ENCODE measurements around the gene STK17A.

The STK17A gene

GRCh38 chr7:43588477-43589132 lies 5.7 kb downstream of the STK17A start:
- DNase-seq (ENCODE audit: low read depth, low spot score) = no peak
- no peak for TF ChIP-seq CTCF (IDR thresholded peaks at IDR 0.05; ENCODE audit: low read depth, low read length)
- no peak overlapping the region for H3K4me3 ChIP-seq (ENCODE audit: low read depth, low read length)
- in situ Hi-C loops (cut with HindIII; ENCODE audit: low sequenced_read_pairs) = no loop called here

- no peak overlapping the region for H3K4me3 ChIP-seq (ENCODE audit: low read depth, low read length)
- DNase-seq (ENCODE audit: low read depth, low spot score) = no peak
Measured at GRCh38 chr7:43589133-43589478, 6.2 kb downstream of the STK17A start.

GRCh38 chr7:43589728-43590127 lies 6.8 kb downstream of the STK17A start:
- no peak for TF ChIP-seq CTCF (IDR thresholded peaks at IDR 0.05; ENCODE audit: low read depth, low read length)
- H3K4me3 ChIP-seq (ENCODE audit: low read depth, low read length) = no peak overlapping the region
- in situ Hi-C loops (cut with HindIII; ENCODE audit: low sequenced_read_pairs) = no loop called here
- DNase-seq (ENCODE audit: low read depth, low spot score) = no peak

More at GRCh38 chr7:43589133-43589478, 6.2 kb downstream of the STK17A start:
- TF ChIP-seq CTCF (IDR thresholded peaks at IDR 0.05; ENCODE audit: low read depth, low read length) = no peak
- in situ Hi-C loops (cut with HindIII; ENCODE audit: low sequenced_read_pairs) = no loop called here

DNA sequence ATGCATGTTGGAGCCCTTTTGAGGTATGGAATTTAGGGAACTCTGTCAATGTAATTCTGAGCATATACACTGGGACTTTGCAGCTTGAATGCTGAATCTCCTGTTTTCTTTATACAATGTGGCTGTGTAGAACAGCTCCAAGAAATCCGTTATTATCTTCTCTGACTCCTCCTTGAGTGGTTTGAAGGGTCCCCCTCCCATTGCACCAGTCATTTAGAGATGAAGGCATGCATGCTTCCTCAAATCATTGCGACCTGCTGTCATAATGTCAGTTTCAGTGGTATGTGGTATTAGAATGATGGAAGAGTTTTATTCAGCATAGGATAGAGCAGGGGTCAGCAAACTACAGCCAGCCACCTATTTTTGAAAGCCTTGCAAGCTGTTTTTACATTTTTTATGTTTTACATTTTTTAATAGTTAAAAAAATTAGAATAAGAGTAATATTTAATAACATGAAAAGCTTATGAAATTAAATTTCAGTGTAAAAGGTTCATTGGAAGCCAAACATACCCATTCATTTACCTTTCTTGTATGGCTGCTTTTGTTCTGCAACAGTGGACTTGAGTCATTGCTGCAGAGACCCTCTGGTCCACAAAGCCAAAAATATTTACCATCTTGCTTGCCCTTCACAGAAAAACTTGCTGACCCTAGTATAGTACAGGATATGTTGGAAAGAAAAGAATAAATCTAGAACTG lies 8.1 kb downstream of the STK17A start:
- DNase-seq (ENCODE audit: low read depth, low spot score) = no peak
- TF ChIP-seq CTCF (IDR thresholded peaks at IDR 0.05; ENCODE audit: low read depth, low read length) = no peak
- in situ Hi-C loops (cut with HindIII; ENCODE audit: low sequenced_read_pairs) = no loop called here
- no peak overlapping the region for H3K4me3 ChIP-seq (ENCODE audit: low read depth, low read length)

- TF ChIP-seq CTCF (IDR thresholded peaks at IDR 0.05; ENCODE audit: low read depth, low read length) = no peak
- DNase-seq (ENCODE audit: low read depth, low spot score) = no peak
- in situ Hi-C loops (cut with HindIII; ENCODE audit: low sequenced_read_pairs) = no loop called here
- no peak overlapping the region for H3K4me3 ChIP-seq (ENCODE audit: low read depth, low read length)
Measured at GRCh38 chr7:43591558-43592180, 8.8 kb downstream of the STK17A start.

DNA sequence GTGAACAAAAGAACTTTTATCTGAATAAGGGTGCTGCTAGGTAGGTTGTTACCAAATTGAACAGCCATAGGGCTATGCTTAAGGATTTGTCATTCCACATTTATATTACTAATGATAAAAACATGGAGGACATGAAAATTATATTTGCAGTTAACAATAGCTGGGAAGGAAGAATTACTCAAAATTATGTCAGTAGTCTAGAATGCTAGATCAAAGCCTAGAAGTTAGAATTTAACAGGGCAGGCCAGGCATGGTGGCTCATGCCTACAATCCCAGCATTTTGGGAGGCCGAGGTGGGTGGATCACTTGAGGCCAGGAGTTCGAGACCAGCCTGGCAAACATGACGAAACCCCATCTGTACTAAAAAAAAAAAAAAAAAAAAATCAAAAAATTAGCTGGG lies 9.4 kb downstream of the STK17A start:
- no peak overlapping the region for H3K4me3 ChIP-seq (ENCODE audit: low read depth, low read length)

More for the DNA sequence above, 9.4 kb downstream of the STK17A start:
- DNase-seq (ENCODE audit: low read depth, low spot score) = no peak
- no peak for TF ChIP-seq CTCF (IDR thresholded peaks at IDR 0.05; ENCODE audit: low read depth, low read length)
- in situ Hi-C loops (cut with HindIII; ENCODE audit: low sequenced_read_pairs) = no loop called here
